ENCODE data around the gene LCLAT1.
"Not testable (repeated sequence)": the region's sequence is repeated elsewhere in the genome, so short reads cannot be mapped to it uniquely, and the experiment has no call there.

Gene LCLAT1

DNA sequence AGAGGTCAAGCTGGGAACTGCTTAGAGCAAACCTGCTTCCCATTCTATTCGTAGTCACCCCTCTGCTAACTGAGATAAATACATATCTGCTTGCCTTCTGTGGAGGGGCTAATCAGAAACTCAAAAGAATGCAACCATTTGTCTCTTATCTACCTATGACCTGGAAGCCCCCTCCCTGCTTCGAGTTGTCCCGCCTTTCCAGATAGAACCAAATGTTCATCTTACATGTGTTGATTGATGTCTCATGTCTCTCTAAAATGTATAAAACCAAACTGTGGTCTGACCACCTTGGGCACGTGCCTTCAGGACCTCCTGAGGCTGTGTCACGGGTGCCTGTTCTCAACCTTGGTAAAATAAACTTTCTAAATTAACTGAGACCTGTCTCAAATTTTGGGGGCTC lies 66.6 kb downstream of the LCLAT1 start:
- in situ Hi-C loops (cut with MboI; ENCODE audit: low sequenced_read_pairs) = not testable (repeated sequence)

DNA sequence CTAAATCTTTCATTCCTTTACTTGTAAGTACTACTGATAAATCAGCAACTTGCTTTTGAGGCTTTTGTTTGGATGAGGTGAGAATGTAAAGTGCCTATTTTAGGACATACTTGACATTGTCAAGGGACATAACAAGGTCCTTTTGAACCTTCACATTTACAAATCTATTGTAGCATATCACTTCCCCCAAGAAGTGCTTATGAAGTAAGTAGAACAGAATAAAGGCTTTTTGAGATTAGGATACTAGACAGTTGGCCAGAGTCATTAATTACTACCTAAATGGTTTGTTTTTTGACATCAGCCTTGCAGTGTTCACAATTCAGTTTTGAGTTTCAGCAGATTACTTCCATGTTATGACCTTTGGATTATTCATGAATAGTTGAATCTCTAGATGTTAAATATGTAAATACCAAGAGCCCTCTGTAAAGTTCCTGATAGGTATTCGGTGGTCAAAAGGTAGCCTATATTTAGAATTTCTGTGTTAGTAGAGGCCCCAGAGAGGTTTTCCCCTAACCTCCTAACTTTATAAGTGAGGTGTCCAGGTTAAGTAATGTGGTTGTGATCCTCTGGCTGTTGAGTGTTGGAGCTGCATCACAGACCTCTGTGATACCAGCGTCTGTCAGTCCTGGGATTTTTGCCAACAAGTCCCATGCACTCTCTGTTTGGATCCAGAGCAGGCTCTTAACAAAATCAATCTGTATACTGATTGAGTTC lies 67.2 kb downstream of the LCLAT1 start:
- in situ Hi-C loops (cut with MboI; ENCODE audit: low sequenced_read_pairs) = no loop called here

DNA sequence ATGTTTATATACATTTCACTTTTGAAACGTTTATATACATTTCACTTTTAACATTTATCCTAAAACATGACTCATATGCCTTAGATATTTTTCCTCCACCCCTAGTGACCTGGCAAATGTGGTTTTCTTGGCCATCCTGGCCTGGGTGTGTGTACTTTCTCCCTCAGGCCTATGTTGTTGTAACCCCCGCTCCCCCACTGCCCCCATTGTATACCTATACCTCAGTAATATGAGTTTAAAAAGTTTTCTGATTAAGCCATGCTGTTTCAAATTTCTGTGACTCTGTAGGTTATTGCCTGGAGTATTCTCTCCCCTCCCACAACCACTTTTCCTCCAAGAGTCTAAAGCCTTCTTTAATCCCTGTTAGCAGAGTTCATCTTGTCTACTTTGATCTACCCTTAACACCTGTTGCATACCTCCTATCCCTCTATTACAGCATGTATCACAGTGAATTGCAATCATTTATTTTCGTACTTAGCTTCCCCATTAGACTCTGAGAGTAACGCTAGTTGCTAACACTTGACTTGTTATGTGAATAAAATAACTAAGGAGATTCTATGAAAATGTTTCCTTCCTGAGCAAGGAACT lies 67.9 kb downstream of the LCLAT1 start:
- in situ Hi-C loops (cut with MboI; ENCODE audit: low sequenced_read_pairs) = no loop called here

DNA sequence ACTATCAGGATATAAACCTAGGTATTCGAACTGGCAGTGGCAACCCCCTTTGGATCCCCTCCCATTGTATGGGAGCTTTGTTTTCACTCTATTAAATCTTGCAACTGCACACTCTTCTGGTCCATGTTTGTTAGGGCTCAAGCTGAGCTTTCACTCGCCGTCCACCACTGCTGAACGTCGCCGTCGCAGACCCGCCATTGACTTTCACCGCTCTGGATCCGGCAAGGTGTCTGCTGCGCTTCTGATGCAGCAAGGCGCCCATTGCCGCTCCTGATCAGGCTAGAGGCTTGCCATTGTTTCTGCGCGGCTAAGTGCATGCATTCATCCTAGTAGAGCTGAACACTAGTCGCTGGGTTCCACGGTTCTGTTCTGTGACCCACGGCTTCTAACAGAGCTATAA lies 69.1 kb downstream of the LCLAT1 start:
- in situ Hi-C loops (cut with MboI; ENCODE audit: low sequenced_read_pairs) = no loop called here

DNA sequence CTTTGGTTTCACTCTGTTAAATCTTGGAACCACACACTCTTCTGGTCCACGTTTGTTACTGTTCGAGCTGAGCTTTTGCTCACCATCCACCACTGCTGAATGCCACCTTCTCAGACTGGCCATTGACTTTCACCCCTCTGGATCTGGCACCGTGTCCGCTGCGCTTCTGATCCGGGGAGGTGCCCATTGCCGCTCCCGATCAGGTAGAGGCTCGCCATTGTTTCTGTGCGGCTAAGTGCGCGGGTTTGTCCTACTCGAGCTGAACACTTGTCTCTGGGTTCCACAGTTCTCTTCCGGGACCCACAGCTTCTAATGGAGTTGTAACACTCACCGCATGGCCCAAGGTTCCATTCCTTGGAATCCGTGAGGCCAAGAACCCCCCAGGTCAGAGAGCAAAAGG lies 72.8 kb downstream of the LCLAT1 start:
- in situ Hi-C loops (cut with MboI; ENCODE audit: low sequenced_read_pairs) = no loop called here

DNA sequence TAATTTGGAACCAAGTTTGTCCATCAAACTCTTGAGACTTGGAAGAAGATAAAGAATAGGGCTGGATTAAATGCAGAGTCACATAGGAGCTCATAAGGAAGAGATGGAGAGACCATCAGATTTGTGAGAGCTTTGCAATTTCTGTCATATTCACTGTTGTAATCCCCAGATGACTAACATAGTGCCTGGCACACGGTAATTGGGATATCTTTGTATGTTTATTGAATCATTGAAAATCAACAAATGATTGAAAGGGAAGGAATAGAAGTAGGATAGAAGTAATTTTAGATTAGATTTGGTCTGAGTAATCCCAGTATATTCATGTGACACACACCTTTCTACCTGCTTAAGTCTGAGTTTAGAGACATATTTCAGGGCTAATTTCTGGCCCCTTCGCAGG lies 75.4 kb downstream of the LCLAT1 start:
- in situ Hi-C loops (cut with MboI; ENCODE audit: low sequenced_read_pairs) = no loop called here

DNA sequence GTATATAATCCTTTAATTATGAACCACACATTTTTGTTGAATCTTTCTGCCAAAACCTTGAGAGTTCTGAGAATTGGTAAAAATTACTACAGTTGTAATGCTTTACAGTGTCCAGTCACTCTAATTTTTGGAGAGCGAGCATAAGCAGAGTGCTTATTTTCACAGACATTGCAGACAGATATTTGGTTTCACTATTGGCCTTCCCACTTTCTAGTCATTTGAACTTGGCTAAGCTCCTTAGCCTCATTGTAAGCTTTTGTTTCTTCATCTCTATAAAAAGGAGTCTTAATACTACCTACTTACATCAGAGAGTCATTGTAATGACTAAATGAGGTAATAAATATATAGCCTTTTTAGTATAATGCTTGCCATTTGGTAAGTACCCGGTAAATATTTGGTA lies 80.4 kb downstream of the LCLAT1 start:
- in situ Hi-C loops (cut with MboI; ENCODE audit: low sequenced_read_pairs) = no loop called here

DNA sequence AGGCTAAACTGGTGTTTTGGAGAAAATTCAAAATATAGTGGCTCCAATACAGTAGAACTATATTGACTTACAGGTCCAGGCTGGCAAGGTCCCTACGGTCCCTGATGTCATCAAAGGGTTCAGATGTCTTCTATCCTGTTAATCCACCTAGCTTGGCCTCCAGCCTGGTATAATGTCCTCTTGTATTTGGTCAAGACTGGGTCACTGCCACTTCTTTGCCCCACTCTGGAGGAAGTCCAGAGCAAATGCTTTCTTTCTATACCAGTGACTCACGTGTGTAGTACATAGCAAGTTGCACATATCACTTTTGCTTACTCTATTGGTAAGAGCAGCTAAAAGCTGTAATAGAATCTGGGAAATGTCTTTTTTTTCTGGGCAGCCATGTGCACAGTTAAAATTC lies 80.8 kb downstream of the LCLAT1 start:
- in situ Hi-C loops (cut with MboI; ENCODE audit: low sequenced_read_pairs) = no loop called here

DNA sequence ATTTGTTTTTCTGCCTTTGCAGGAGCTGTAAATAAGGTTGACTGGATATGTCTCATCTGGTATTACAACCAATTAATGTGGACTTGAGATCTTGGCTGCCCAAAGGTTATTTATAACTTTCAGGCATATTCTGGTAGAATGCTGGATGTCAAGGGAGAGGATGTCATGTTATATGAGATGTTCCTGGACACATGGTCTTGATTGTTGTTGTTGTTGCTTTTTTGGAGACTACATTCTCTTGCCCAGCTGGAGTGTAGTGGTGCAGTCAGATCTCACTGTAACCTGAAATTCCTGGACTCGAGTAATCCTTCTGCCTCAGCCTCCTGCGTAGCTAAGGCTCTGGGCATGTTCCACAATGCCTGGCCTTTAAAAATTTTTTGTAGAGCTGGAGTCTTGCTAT lies 83.3 kb downstream of the LCLAT1 start:
- in situ Hi-C loops (cut with MboI; ENCODE audit: low sequenced_read_pairs) = no loop called here

DNA sequence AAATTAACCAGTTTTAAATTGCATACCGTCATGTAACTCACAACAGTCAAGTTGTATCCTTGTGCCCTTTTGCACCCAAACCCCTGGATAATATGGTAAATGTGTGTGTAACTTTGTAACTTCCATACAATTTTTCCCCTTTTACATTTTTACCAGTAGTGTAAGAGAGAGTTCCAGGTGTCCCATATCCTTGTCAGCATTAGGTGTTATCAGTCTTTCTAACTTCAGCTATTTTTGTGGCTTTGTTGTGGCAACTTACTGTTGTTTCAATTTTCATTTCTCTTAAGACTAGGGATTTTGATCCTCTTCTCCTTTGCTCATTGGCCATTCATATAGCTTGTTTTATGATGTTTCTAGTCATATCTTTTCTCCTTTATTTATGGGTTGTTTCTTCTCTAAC lies 94.6 kb downstream of the LCLAT1 start:
- in situ Hi-C loops (cut with MboI; ENCODE audit: low sequenced_read_pairs) = no loop called here

DNA sequence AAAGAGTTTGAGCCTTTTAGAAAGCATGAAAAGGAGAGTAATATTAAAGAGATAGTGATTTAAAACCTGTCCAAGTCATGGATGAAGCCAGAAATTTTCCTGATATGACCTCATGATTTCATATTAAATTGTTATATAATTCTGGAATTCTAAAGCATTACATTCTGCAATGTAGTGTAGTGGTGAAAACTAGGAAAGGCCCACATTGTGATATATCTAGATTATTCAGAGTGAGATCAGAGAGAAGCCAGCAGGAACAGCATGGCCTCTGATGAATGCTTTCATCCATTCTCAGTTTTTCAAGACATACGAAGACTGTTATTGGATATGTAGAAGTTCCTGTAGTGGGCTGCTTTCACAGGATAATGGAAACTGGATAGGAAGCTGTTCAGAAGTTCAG lies 98.8 kb downstream of the LCLAT1 start:
- in situ Hi-C loops (cut with MboI; ENCODE audit: low sequenced_read_pairs) = no loop called here

DNA sequence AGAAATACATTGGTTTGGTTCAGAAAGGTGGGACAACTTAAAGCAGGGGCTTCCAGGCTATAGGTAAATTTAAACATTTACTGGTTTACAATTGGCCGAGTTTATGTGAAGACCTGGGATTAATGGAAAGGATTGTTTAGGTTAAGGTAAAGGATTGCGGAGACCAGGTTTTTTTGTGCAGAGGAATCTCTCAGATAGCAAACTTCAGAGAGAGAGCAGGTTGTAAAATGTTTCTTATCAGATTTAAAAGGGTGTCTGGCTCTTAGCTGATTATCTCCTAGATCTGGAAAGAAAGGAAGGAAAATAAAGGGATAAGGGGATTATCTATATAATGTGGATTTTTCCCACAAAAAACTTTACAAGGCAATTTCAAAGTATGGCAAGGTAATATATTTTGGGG lies 101.3 kb downstream of the LCLAT1 start:
- in situ Hi-C loops (cut with MboI; ENCODE audit: low sequenced_read_pairs) = no loop called here

DNA sequence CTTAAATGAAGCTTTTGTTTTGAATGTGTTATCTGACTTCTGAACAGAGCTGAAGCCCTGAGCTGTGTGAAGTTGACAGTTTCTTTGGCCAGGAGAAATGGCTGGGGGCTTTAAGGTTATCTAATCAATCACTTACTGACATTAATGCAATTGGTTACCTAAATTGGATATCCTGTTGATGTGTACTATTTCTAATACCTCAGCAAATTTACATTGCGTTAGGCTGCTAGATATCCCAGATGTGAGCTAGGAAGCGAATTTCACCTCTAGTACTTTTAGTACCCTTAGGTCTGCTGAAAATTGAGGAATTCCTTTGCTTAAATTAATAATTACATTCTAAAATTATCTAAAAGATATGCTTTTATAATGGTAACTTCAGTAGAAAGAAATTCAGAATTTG lies 102.0 kb downstream of the LCLAT1 start:
- in situ Hi-C loops (cut with MboI; ENCODE audit: low sequenced_read_pairs) = no loop called here

DNA sequence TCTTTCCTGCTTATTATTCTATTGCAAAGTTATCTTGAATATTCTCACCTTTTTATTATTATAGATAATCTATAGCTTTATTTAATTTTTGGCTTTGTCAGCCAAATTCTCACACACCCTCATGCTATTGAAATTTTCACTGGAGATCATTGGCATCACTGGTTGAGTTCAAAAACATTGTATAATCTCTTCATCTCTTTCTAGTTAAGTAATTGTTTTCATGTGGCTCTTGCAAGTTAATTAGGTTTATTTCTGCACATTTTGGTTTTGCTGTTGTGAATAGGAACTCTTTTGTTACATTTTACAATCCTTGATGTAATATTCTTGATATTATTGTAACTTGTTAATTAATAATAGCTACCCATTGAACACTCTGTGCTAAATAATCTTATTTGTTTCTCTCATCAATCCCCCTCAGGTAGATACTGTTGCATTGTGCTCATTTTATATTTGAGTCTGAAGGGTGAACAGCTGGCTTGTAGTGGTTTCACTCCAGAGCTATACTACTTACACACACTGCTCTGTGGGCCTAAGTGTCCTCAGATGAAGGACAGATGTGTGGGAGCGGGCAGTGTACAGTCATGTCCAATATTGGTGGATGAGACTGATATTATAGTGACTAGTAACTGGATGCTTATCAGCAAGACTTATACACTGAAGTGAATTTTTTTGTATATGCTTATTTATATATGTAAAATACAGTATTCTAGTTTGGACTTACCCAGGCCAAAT lies 112.7 kb downstream of the LCLAT1 start:
- in situ Hi-C loops (cut with MboI; ENCODE audit: low sequenced_read_pairs) = no loop called here

DNA sequence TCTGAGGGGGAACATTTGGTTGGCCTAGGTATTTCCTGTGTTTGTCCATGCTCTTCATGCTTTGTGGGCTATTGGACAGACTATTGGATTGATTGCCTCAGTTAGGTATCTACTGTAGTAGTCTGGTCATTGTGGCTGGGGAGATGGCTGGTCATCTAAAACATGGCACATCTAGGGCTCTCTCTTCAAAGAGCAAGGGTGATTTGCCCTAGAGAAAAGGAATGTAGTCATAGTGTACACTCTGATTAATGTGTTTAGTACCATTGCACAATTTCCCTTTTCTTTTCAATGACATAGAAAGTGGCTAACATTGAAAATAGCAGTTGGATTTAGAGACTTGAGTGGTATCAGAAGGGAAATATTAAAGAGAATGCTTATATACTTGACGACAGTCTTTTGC lies 114.3 kb downstream of the LCLAT1 start:
- in situ Hi-C loops (cut with MboI; ENCODE audit: low sequenced_read_pairs) = no loop called here

DNA sequence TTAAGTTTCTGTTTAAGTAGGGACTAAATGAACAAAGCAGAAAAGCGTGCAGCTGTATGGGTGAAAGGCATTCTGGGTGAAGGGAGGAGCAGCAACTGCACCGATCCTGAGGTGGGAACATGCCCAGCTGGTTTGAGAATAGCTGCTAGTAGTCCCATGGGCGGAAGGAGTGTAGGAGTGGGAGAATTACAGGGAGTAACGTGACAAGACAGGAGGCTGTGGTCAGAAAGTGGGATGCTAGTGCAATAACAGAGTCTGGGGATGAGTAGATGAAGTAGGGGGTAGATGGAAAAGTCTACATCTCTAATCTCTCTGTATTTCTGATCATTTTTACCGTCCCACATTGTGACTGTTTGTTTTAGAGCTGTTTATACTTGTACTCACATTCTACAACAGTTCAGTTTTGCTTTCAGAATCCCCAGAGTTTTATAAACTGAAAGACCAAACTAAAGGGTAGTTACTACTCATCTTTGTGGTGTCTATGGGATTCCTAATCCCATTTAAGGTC lies 118.9 kb downstream of the LCLAT1 start:
- in situ Hi-C loops (cut with MboI; ENCODE audit: low sequenced_read_pairs) = no loop called here

DNA sequence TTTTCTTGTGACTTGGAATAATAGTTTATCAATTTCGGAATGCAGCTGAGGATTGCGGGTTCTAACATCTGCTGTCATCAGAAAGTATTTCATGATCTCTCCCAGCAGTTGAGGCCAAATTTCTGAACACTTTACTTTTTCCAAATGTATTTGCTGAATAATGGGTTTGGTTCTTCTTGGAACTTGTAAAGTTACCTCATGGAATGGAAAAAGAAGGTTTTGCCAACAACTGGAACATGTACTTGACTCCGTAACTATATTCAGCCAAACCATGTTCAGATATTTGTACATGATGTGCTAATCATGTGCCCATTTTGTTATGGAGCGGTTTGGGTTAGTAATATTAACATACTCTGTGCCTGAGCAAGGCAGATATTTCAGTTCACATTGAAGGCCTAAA lies 119.6 kb downstream of the LCLAT1 start:
- in situ Hi-C loops (cut with MboI; ENCODE audit: low sequenced_read_pairs) = no loop called here

DNA sequence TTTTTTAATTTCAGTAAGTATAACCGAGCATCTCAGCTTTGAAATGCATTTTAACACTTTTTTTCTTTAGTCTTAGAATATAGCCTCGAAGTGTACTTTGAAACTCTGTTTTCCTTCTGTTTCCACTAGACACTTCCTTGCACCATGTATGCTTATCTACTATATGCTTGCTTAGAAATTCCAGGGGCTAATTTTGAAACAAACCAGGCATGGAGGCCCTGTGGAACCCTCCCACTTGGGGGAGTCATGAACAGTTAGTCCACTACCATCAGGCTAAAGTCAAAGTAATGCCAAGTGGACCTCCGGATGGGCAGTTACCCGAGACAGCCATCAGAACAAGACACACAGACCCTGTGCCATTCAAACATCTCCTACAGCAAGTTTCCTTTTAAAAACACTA lies 120.3 kb downstream of the LCLAT1 start:
- in situ Hi-C loops (cut with MboI; ENCODE audit: low sequenced_read_pairs) = no loop called here

DNA sequence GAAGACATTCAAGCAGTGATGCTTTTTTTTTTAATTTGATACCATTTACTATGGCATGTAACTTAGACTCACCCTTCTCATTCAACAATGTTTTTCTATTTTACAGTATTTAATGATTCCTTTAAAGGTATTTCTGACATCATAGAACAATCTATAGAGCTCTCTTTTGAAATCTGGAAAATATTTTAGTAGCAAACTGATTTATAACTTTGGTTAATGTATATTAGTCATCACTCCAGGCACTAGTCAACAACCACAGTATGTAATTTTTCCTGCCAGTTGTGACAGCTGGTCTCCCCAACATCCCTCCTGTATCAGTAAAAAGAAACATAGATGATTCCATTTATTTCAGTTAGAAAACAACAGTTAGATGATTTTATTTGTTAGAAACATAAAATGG lies 122.9 kb downstream of the LCLAT1 start:
- in situ Hi-C loops (cut with MboI; ENCODE audit: low sequenced_read_pairs) = no loop called here

DNA sequence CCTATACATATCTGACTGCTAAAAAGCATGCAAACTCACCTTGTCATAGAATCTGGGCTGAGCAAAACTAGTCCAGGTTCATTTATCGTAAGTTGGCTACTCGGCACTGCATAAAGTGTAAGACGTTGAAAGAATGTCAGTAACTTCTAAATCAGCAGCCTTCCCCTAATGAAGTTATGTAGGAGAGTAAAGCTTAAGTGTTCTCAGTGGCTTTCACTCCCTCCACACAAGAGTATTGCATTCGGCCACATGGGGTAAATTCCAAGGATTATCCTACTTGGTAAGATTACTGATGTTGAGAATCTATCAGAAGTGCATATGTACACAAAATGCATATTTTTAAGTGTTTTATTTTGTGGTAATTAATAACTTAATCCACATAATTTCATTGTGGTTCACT lies 130.1 kb downstream of the LCLAT1 start:
- in situ Hi-C loops (cut with MboI; ENCODE audit: low sequenced_read_pairs) = no loop called here

DNA sequence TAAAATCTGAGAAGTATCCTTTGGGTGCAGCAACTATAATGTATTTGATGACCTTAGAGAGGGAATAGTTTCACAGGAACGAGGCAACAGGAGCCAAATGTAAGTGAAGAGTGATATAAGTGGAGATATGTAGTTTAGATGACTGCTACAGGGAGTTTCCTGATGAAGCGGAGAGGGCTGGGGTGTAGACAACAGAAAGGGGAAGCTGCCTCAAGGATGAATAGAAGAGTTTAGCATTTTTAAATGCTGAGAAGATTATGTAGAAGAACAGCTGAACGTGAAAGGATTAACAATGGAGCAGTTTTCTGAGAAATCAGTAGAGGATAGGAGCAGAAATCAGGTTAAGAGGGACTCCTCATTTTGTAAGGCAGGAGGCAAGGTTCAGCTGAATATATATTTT lies 133.3 kb downstream of the LCLAT1 start:
- in situ Hi-C loops (cut with MboI; ENCODE audit: low sequenced_read_pairs) = no loop called here

DNA sequence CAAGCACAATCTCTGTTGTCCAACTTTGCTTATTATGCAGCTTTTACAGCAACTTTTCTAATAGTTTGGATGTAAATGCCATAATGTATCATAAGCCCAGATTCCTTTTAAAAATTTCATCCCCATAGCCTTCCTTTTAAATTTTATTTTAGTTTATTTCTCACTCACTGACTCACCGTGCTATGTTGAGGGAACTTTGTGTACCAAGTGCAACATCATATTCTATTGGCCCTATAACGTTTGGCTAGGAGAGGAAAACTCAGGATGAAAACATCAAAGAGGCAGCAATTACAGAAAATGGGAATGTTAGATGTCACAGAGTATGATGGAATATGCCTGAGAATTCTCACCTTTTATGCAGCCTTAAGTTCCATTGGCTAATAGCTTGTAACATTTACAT lies 135.5 kb downstream of the LCLAT1 start:
- in situ Hi-C loops (cut with MboI; ENCODE audit: low sequenced_read_pairs) = no loop called here

All from hTERT RPE-1 (cell line).